NCI-H1436 (cell line): ENCODE results near the gene MYL3.

ENCODE experiments used
- DNase-seq: peaks from one replicate; lab custom pipeline; 2025; lab: John Stamatoyannopoulos, UW

MYL3 gene

GRCh38 chr3:46865031-46865507, 1.8 kb upstream of the MYL3 start:
- no peak for DNase-seq

- DNase-seq: no peak
Observed at GRCh38 chr3:46864061-46864881, 1.0 kb upstream of the MYL3 start.

- no peak for DNase-seq
Observed at GRCh38 chr3:46862369-46863025, 747 bp downstream of the MYL3 start.

GRCh38 chr3:46861605-46862368, 1.5 kb downstream of the MYL3 start:
- DNase-seq: no peak

- no peak for DNase-seq
Observed at GRCh38 chr3:46860810-46861604, 2.2 kb downstream of the MYL3 start.

GRCh38 chr3:46860017-46860809, 3.0 kb downstream of the MYL3 start:
- DNase-seq: no peak

GRCh38 chr3:46859001-46859710, 4.1 kb downstream of the MYL3 start:
- no peak for DNase-seq

GRCh38 chr3:46858456-46858855, 4.8 kb downstream of the MYL3 start:
- no peak for DNase-seq

- DNase-seq: no peak
Observed at GRCh38 chr3:46857485-46858341, 5.5 kb downstream of the MYL3 start.

- no peak for DNase-seq
Observed at GRCh38 chr3:46856576-46857471, 6.4 kb downstream of the MYL3 start.

- DNase-seq: no peak
Observed at GRCh38 chr3:46854555-46854991, 8.7 kb downstream of the MYL3 start.

- no peak for DNase-seq
Observed at GRCh38 chr3:46853441-46854415, 9.5 kb downstream of the MYL3 start.

- no peak for DNase-seq
Observed at GRCh38 chr3:46852839-46853355, 10.3 kb downstream of the MYL3 start.

- no peak for DNase-seq
Observed at GRCh38 chr3:46852334-46852720, 10.9 kb downstream of the MYL3 start.

GRCh38 chr3:46851364-46852333, 11.6 kb downstream of the MYL3 start:
- DNase-seq: no peak

GRCh38 chr3:46850468-46850779, 12.8 kb downstream of the MYL3 start:
- DNase-seq: no peak
